ENCODE data around the gene GNG14. TPM values are rescaled to one million over a fixed set of nuclear protein-coding genes. Genes with fewer than 3 reads are reported as not detected.

Gene GNG14
- total and polyA plus RNA-seq, 2 of the 13 experiments (the other 11 are each of a cell fraction or from before 2014, with no cell fraction given): not detected

GRCh38 chr19:12667731-12668302 is 20.0 kb upstream of the GNG14 start:
- BruUV-seq (replicated peaks): no TSS peak
- DNase-seq (ENCODE audit: low spot score) (no peak), ATAC-seq (no peak), FAIRE-seq (no peak)
- Histone ChIP-seq H3K27me3 (ENCODE audit: control insufficient read depth in 1 of 2, insufficient read depth in 2 of 2, low read length in 2 of 2) (no peaks in the 10 kb centered on the region; a peak in 1 of 5 replicates), H3K4me3 (replicated peaks in 1 of 3; ENCODE audit: insufficient read depth in 1 of 3, low read depth in 2 of 3, low read length in 3 of 3) (peak overlapping the region; percentile 77 to 96 (median 96); a peak in 3 of 6 replicates), H3K4me1 (ENCODE audit: insufficient read depth, low read length) (peaks cover 43% of the 10 kb centered on the region), H3K4me2 (ENCODE audit: low read depth, low read length) (peak overlapping the region; percentile 97), H3K27ac (ENCODE audit: extremely low read length, insufficient read depth, low read length) (no peak overlapping the region), H2AFZ (ENCODE audit: low read length) (no peak overlapping the region), H3K79me2 (ENCODE audit: insufficient read depth, low read length) (peaks cover 34% of the 10 kb centered on the region), H4K20me1 (ENCODE audit: insufficient read depth, low read length) (no peaks in the 10 kb centered on the region), H3K36me3 (replicated peaks in 1 of 2; ENCODE audit: control insufficient read depth in 1 of 2, insufficient read depth in 2 of 2, low read length in 2 of 2) (peaks cover 4% of the 10 kb centered on the region in 2 experiments; a peak in 3 of 5 replicates), H3K9ac (ENCODE audit: insufficient read depth, low read depth, low read length) (peak overlapping the region; percentile 93), H3K9me3 (ENCODE audit: low read length) (no peaks in the 10 kb centered on the region)
- 83% methylated on average over 3 of the region's 4 CpGs for WGBS (ENCODE audit: low lambda C conversion rate)
- in situ Hi-C loops (cut with HindIII; ENCODE audit: extremely low pct_ligation_motif_present, low pct_unique_long_range_greater_than_20kb) (no loop called here), intact Hi-C loops (cut with micrococcal nuclease; ENCODE audit: unreplicated experiment) (no loop called here)
- ChIA-PET CTCF (ENCODE audit: low intra/inter-chr PET ratio, low total read pairs) (no interaction called here), POLR2A (interaction anchor here (1.7 to 1.9 kb wide), 3 partner anchors 14 to 57 kb away, joined by 5 to 16 read pairs (median 13); partner anchors contain the start of genes DHPS, ZNF490 and ZNF791)
- TF ChIP-seq ZNF75D (CRISPR knock-in tag; IDR thresholded peaks at IDR 0.05; ENCODE audit: borderline replicate concordance) (no peak), ZNF501 (CRISPR knock-in tag; IDR thresholded peaks at IDR 0.05) (no peak), ZNF788 (CRISPR knock-in tag; IDR thresholded peaks at IDR 0.05; ENCODE audit: borderline replicate concordance) (no peak), ZNF800 (CRISPR knock-in tag; IDR thresholded peaks at IDR 0.05) (no peak), FIP1L1 (IDR thresholded peaks at IDR 0.05; ENCODE audit: borderline replicate concordance, insufficient read depth, low read depth, low read length) (no peak), KDM4B (CRISPR knock-in tag; IDR thresholded peaks at IDR 0.05) (no peak)
- TF ChIP-seq, protein P1, sequence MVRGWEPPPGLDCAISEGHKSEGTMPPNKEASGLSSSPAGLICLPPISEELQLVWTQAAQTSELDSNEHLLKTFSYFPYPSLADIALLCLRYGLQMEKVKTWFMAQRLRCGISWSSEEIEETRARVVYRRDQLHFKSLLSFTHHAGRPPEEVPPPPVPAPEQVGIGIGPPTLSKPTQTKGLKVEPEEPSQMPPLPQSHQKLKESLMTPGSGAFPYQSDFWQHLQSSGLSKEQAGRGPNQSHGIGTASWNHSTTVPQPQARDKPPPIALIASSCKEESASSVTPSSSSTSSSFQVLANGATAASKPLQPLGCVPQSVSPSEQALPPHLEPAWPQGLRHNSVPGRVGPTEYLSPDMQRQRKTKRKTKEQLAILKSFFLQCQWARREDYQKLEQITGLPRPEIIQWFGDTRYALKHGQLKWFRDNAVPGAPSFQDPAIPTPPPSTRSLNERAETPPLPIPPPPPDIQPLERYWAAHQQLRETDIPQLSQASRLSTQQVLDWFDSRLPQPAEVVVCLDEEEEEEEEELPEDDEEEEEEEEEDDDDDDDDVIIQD (CRISPR knock-in tag; IDR thresholded peaks at IDR 0.05; ENCODE audit: low read depth): no peak
- TF ChIP-seq, protein P2, sequence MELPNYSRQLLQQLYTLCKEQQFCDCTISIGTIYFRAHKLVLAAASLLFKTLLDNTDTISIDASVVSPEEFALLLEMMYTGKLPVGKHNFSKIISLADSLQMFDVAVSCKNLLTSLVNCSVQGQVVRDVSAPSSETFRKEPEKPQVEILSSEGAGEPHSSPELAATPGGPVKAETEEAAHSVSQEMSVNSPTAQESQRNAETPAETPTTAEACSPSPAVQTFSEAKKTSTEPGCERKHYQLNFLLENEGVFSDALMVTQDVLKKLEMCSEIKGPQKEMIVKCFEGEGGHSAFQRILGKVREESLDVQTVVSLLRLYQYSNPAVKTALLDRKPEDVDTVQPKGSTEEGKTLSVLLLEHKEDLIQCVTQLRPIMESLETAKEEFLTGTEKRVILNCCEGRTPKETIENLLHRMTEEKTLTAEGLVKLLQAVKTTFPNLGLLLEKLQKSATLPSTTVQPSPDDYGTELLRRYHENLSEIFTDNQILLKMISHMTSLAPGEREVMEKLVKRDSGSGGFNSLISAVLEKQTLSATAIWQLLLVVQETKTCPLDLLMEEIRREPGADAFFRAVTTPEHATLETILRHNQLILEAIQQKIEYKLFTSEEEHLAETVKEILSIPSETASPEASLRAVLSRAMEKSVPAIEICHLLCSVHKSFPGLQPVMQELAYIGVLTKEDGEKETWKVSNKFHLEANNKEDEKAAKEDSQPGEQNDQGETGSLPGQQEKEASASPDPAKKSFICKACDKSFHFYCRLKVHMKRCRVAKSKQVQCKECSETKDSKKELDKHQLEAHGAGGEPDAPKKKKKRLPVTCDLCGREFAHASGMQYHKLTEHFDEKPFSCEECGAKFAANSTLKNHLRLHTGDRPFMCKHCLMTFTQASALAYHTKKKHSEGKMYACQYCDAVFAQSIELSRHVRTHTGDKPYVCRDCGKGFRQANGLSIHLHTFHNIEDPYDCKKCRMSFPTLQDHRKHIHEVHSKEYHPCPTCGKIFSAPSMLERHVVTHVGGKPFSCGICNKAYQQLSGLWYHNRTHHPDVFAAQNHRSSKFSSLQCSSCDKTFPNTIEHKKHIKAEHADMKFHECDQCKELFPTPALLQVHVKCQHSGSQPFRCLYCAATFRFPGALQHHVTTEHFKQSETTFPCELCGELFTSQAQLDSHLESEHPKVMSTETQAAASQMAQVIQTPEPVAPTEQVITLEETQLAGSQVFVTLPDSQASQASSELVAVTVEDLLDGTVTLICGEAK (IDR thresholded peaks at IDR 0.05): peak; percentile 40
- TF ChIP-seq, protein P2 (CRISPR knock-in tag; IDR thresholded peaks at IDR 0.05): peak; percentile 95
